ENCODE data around the gene COL18A1.

The COL18A1 gene

DNA sequence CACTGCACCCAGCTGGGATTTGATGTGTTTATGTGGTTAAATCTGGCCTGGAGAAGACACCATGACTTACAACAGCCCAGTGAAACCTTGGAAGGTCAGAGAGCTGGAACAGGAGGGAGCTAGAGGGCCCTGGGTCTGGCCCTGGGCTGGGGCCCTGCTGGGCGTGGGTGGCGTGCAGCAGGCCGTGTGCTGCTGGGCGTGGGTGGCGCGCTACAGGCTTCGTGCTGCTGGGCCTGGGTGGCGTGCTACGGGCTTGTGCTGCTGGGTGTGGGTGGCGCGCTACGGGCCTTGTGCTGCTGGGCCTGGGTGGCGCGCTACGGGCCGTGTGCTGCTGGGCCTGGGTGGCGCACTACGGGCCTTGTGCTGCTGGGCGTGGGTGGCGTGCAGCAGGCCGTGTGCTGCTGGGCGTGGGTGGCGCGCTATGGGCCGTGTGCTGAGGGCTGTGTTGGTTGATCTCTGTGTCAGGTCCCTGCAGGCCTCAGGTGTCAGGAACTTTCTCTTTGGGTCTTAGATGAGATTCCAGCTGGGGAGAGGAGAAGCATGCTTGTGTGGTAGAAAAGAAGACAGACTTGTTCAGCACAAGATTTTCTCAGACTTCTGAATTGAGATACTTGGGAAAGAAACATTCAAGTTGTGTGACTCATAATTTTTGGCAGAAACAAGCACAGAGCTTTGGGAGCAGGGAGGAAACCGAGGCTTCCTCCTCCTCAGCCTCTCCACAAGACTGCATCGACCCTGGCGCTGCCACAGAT lies 66.0 kb downstream of the COL18A1 start:
- peak; percentile 31 to 39 for DNase-seq

- DNase-seq, result no peak
Measured at GRCh38 chr21:45471525-45472221, 66.7 kb downstream of the COL18A1 start.

DNA sequence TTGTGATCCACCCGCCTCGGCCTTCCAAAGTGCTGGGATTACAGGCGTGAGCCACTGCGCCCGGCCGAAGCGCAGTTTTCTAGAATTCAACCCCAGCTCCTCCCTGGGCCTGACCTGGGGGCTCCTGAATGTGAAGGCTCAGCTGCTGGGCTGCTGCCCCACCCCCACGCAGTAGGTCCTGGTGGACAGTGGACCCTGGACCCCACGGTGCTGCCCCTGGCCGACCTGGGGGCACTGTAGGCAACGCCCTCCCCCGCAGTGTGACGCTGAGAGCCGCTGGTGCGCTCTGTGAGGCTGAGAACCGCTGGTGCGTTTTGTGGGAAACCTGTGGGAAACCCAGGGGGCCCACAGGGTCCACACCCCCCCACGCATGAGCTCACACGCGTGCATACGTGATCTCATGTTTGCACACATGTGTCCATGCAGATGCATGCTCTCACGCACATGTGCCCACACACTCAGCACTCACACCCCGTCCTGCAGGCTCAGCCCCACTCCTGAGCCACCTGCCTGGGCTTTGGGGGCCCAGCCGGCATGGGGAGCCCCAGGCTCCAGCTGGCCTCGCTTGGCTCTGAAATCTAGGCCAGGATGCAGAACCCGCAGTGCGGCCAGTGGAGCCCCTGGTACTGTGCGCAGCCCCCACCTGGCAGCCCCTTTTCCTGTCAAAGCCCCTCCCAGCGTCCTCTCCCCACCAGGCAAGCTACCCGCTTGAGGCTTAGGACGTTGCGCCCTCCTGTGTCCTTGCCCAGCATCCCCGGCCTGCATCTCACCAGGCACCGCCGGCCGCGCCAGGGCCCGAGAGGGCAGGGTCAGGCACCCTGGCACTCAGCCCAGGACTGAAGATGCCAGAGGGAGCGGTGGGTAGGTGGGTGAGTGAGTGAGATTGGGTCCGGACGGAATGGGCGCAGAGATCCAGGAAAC lies 67.7 kb downstream of the COL18A1 start:
- DNase-seq, result no peak

DNA sequence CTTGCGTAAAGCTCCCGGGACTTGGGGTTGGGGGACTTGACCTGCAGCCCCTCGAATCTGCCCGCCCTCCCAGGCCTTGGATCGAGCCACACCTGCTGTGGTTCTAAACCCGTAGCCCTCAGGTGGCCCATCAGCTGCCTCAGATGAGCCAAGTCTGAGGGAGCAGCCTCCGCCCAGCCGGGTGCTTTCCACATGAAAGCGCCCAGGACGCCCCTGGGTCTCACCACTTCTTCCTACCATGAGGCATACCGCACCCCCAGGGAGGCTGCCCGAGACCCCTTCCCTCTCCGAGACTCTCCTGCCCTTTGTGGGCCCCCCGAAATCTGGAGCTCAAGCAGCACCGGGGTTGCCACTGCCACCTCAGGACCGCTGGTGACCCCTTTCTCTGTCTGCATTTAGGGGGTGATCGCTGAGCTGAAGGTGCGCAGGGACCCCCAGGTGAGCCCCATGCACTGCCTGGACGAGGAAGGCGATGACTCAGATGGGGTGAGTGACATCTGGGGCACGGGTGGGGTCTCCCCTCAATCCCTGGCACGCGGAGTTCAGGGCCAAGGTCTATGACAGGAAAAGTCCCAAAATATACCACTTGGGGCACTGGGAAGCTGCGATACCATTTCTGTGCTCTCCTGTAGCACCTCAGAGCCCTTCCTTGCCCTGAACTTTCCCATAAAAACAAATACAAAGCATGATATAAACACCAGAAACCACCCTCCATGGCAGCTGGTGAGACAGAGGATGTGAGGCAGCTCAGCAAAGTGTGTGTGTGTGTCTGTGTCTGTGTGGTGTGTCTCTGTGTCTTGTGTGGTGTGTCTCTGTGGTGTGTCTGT lies 68.7 kb downstream of the COL18A1 start:
- DNase-seq, result no peak

DNA sequence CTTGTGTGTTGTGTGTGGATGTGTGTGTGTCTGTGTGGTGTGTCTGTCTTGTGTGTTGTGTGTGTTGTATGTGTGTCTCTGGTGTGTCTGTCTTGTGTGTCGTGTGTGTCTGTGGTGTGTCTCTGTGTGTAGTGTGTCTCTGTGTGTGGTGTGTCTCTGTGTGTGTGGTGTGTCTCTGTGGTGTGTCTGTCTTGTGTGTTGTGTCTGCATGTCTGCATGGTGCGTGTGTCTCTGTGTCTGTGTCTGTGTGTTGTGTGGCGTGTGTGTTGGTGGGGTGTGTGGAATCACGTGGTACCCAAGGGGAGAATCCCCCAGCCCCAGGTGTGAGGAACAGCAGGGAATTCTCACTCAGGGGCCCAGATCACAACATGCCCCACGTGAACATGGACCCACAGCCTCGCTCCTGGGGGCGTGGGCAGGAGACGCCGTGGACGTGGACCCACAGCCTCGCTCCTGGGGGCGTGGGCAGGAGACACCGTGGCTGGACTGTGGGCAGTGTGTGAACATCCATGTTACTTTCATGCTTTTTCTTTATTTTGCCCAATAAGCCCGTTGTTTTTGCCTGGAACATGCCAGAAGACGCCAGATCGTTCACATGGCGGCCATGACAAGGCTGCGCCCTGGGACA lies 69.5 kb downstream of the COL18A1 start:
- no peak for DNase-seq

- DNase-seq, result no peak
Measured at GRCh38 chr21:45475004-45475685, 70.2 kb downstream of the COL18A1 start.

GRCh38 chr21:45475797-45476570 lies 71.0 kb downstream of the COL18A1 start:
- no peak for DNase-seq

- no peak for DNase-seq
Measured at GRCh38 chr21:45476582-45476981, 71.6 kb downstream of the COL18A1 start.

- DNase-seq, result no peak
Measured at GRCh38 chr21:45477176-45478114, 72.5 kb downstream of the COL18A1 start.

GRCh38 chr21:45478115-45478801 lies 73.3 kb downstream of the COL18A1 start:
- peak; percentile 86 to 88 for DNase-seq

- DNase-seq, result no peak
Measured at GRCh38 chr21:45478816-45479669, 74.1 kb downstream of the COL18A1 start.

DNA sequence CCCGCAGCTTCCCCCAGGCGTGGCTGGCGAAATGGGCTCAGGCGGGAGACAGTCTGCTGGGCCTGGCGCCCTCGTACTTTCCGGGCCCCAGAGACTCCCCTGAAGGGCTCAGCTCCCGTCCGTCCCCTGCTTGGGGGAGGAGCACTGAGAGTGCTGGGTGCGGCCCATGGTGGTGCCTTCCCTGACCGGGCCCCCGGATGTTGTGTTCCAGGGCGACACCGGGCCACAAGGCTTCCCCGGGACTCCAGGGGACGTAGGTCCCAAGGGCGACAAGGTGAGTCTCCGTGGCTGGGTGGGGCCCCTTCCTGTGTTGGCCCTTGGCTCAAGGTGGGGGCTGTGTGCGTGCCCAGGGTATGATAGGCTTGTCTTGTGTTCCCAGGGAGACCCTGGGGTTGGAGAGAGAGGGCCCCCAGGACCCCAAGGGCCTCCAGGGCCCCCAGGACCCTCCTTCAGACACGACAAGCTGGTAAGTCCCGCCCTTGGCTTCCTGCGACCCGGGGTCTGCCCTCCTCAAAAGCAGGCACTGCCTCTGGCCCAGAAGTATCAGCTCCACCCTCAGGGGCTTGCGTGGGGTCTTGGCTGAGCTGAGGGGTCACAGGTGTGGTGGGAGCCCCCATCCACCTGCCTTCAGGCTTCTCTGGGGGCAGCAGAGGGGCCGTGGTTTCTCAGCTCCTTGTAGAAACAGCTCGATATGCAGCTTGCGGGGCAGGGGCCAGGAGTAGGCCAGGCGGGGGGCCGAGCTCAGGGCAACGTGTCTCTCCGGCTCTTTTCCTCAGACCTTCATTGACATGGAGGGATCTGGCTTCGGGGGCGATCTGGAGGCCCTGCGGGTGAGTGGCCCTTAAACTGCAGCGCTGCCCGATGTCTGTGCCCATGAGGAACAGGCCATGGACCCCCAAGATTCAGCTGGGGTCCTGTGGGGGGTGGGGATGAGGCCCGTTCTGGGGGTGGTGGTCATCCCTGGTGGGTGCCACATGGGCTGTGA lies 75.0 kb downstream of the COL18A1 start:
- DNase-seq, result peak in 1 of 2 donors; percentile 22

- no peak for DNase-seq
Measured at GRCh38 chr21:45480701-45481500, 75.9 kb downstream of the COL18A1 start.

- no peak for DNase-seq
Measured at GRCh38 chr21:45481566-45481965, 76.6 kb downstream of the COL18A1 start.

All from CD4-positive, alpha-beta T cell treated with Interleukin-4 for 1 hour (primary cell).